ENCODE results near the gene ZSCAN5A. TPM values are rescaled to one million over a fixed set of nuclear protein-coding genes. Genes with fewer than 3 reads are reported as not detected.

Gene ZSCAN5A
- total and polyA plus RNA-seq, 10 of the 15 experiments (the other 5 are each of a cell fraction or from before 2014, with no cell fraction given), result 5.5 to 12.0 (median 8.7) TPM

- TF ChIP-seq SMAD1 (IDR thresholded peaks at IDR 0.05; ENCODE audit: low read depth, partially characterized antibody), result no peak
- no peak for TF ChIP-seq USF2 (IDR thresholded peaks at IDR 0.05; ENCODE audit: borderline replicate concordance, low read depth, low read length)
- no peak for TF ChIP-seq CHD4 (IDR thresholded peaks at IDR 0.05)
- peak; percentile 81 for TF ChIP-seq SIX5 (IDR thresholded peaks at IDR 0.05; ENCODE audit: low read depth, low read length, severe bottlenecking)
- no peak for TF ChIP-seq ZNF622 (IDR thresholded peaks at IDR 0.05)
- TF ChIP-seq TCF12 (IDR thresholded peaks at IDR 0.05; ENCODE audit: low read depth, low read length), result no peak
- TF ChIP-seq YBX1 (IDR thresholded peaks at IDR 0.05), result no peak
- 0 out of 2 replicates have a peak, but pooled peaks have one; percentile 5 for TF ChIP-seq ASH2L (IDR thresholded peaks at IDR 0.05; ENCODE audit: borderline replicate concordance, low read depth)
- TF ChIP-seq ZZZ3 (IDR thresholded peaks at IDR 0.05; ENCODE audit: control insufficient read depth, insufficient read length, low read depth), result no peak
- no peak for TF ChIP-seq ZNF24 (IDR thresholded peaks at IDR 0.05)
- TF ChIP-seq STAT1 (conservative IDR thresholded peaks at IDR 0.05), result no peak
- TF ChIP-seq POLR2AphosphoS5 (IDR thresholded peaks at IDR 0.05; ENCODE audit: low read length), result peak; percentile 85
- no peak for TF ChIP-seq PBX3 (IDR thresholded peaks at IDR 0.05; ENCODE audit: insufficient replicate concordance, low read depth, low read length)
- TF ChIP-seq CREB1 (IDR thresholded peaks at IDR 0.05; ENCODE audit: low read depth), result peak; percentile 91
- peak; percentile 88 for TF ChIP-seq NKRF (conservative IDR thresholded peaks at IDR 0.05)
- peak; percentile 68 for TF ChIP-seq MXI1 (IDR thresholded peaks at IDR 0.05; ENCODE audit: low read depth, low read length)
- TF ChIP-seq FOXK2 (IDR thresholded peaks at IDR 0.05), result no peak
- TF ChIP-seq STAT3 (IDR thresholded peaks at IDR 0.05; ENCODE audit: low read depth, low read length), result no peak
- TF ChIP-seq ATF2 (IDR thresholded peaks at IDR 0.05; ENCODE audit: low read length), result no peak
- TF ChIP-seq DPF2 (IDR thresholded peaks at IDR 0.05), result 0 out of 2 replicates have a peak, but pooled peaks have one; percentile 43
- peak; percentile 57; the same call in 1 of the 2 replicates for TF ChIP-seq TBL1XR1 (IDR thresholded peaks at IDR 0.05; ENCODE audit: low read depth, low read length)
- TF ChIP-seq JUNB (IDR thresholded peaks at IDR 0.05), result no peak
- TF ChIP-seq ZNF217 (IDR thresholded peaks at IDR 0.05), result no peak
- peak; percentile 97 for TF ChIP-seq NFXL1 (IDR thresholded peaks at IDR 0.05; ENCODE audit: borderline replicate concordance)
Observed at GRCh38 chr19:56314381-56315076, at the start of gene ZSCAN5A (continued).

Data from GM12878 (cell line).